GM23338 (cell line): ENCODE data around the gene MYH14. TPM values are rescaled to one million over a fixed set of nuclear protein-coding genes. Genes with fewer than 3 reads are reported as not detected.

Experiments
- ATAC-seq: fragments of 200-7000 bp; cut with Tn5 transposase; 3 replicates; pipeline ENCODE4 v1.9.1; 2020
- DNase-seq: peaks from one replicate; pipeline ENCODE4 v3.0.0-alpha.2; 2015; ENCODE audit warnings: low spot score
- H2AFZ ChIP-seq: fragments of 200-600 bp; sonication (generic); 2 replicates; pipeline ENCODE4 v1.8.0; 2016; ENCODE audit warnings: antibody characterized with exemption, mild to moderate bottlenecking, moderate library complexity
- H3F3A ChIP-seq: fragments of 200-600 bp; sonication (generic); replicated peaks from 2 replicates; pipeline ENCODE4 v1.8.0; 2017; ENCODE audit warnings: antibody characterized with exemption, mixed run types, low read depth
- H3K27ac ChIP-seq: fragments of 200-600 bp; sonication (generic); 2 replicates; pipeline ENCODE4 v1.6.1; 2016; ENCODE audit warnings: low read depth
- H3K27me3 ChIP-seq: fragments of 200-600 bp; sonication (generic); 2 replicates; pipeline ENCODE4 v1.8.0; 2016; ENCODE audit warnings: mild to moderate bottlenecking, mixed run types, moderate library complexity; ENCODE audit not compliant: insufficient read depth
- H3K36me3 ChIP-seq: fragments of 200-600 bp; sonication (generic); 2 replicates; pipeline ENCODE4 v1.8.0; 2016; ENCODE audit warnings: mild to moderate bottlenecking; ENCODE audit not compliant: insufficient read depth
- H3K4me1 ChIP-seq: fragments of 200-600 bp; sonication (generic); 2 replicates; pipeline ENCODE4 v1.8.0; 2016; ENCODE audit warnings: mild to moderate bottlenecking, moderate library complexity; ENCODE audit not compliant: insufficient read depth
- H3K4me2 ChIP-seq: fragments of 200-600 bp; sonication (generic); 2 replicates; pipeline ENCODE4 v1.7.1; 2017; ENCODE audit warnings: mixed run types
- H3K4me3 ChIP-seq: fragments of 200-600 bp; sonication (generic); 2 replicates; pipeline ENCODE4 v1.6.1; 2016; ENCODE audit warnings: mixed run types
- H3K79me2 ChIP-seq: fragments of 200-600 bp; sonication (generic); replicated peaks from 2 replicates; pipeline ENCODE4 v1.8.0; 2017; ENCODE audit warnings: mild to moderate bottlenecking; ENCODE audit not compliant: insufficient read depth
- H3K9me2 ChIP-seq: fragments of 200-600 bp; sonication (generic); 2 replicates; pipeline ENCODE4 v1.8.0; 2017; ENCODE audit not compliant: insufficient read depth
- H4K20me1 ChIP-seq: fragments of 200-600 bp; sonication (generic); replicated peaks from 2 replicates; pipeline ENCODE4 v1.8.0; 2017; ENCODE audit warnings: mild to moderate bottlenecking; ENCODE audit not compliant: insufficient read depth
- H3K27ac Mint-ChIP-seq: 2 replicates; pipeline ENCODE4 v1.8.0; 2020; ENCODE audit warnings: inconsistent platforms, mild to moderate bottlenecking, moderate library complexity, mixed read lengths
- H3K27me3 Mint-ChIP-seq: 3 replicates; pipeline ENCODE4 v1.8.0; 2022; ENCODE audit warnings: low read depth, mild to moderate bottlenecking, moderate library complexity, mixed read lengths, inconsistent platforms; ENCODE audit not compliant: insufficient read depth, poor library complexity
- H3K36me3 Mint-ChIP-seq: 3 replicates; pipeline ENCODE4 v1.8.0; 2021; ENCODE audit warnings: low read depth, mild to moderate bottlenecking, inconsistent platforms, moderate library complexity, mixed read lengths
- H3K4me1 Mint-ChIP-seq: 3 replicates; pipeline ENCODE4 v1.8.0; 2020; ENCODE audit warnings: mild to moderate bottlenecking, inconsistent platforms, mixed read lengths
- H3K4me3 Mint-ChIP-seq: 3 replicates; pipeline ENCODE4 v1.8.0; 2021; ENCODE audit warnings: moderate library complexity, mild to moderate bottlenecking, inconsistent platforms, mixed read lengths
- H3K9me3 Mint-ChIP-seq: 3 replicates; pipeline ENCODE4 v1.8.0; 2020; ENCODE audit warnings: moderate library complexity, mild to moderate bottlenecking, inconsistent platforms, mixed read lengths
- EZH2 ChIP-seq: fragments of 200-600 bp; sonication (generic); IDR thresholded peaks from one replicate; pipeline ENCODE4 v1.8.0; 2017; ENCODE audit warnings: antibody characterized with exemption, mild to moderate bottlenecking, low read depth; ENCODE audit not compliant: unreplicated experiment
- NANOG ChIP-seq: IDR thresholded peaks from 2 replicates; pipeline ENCODE4 v1.6.1; 2016; ENCODE audit warnings: antibody characterized with exemption, borderline replicate concordance
- STAT1 ChIP-seq: IDR thresholded peaks from one replicate; pipeline ENCODE4 v1.6.1; 2016; ENCODE audit warnings: antibody characterized with exemption; ENCODE audit not compliant: unreplicated experiment
- ZNF331 ChIP-seq: fragments of 250-450 bp; sonication (Bioruptor Pico); IDR thresholded peaks from 2 replicates; pipeline ENCODE4 v1.5.0; 2020; ENCODE audit warnings: low read depth, mild to moderate bottlenecking, moderate library complexity
- polyA plus RNA-seq: library from polyadenylated mRNA; unstranded; fragments of >200 nt; fragmentation: Nextera tagmentation; extraction: Ambion mirVana; gene quantifications from 2 replicates; pipeline ENCODE4 v1.2.1, GENCODE V29; 2016
- total RNA-seq: library from RNA; depleted of rRNA; stranded (reverse); fragments of >200 nt; shearing (Covaris generic); gene quantifications from 2 replicates; pipeline ENCODE4 v1.2.3, GENCODE V29; 2014
- TF ChIP-seq, protein P1 (sequence below): fragments of 250-450 bp; sonication (Bioruptor Pico); IDR thresholded peaks from 2 replicates; pipeline ENCODE4 v1.5.0; 2020; ENCODE audit warnings: mild to moderate bottlenecking, moderate library complexity
- TF ChIP-seq, protein P2 (sequence below), 2 experiments: fragments of 200-600 bp in 1 of 2; sonication (generic) in 1 of 2; conservative IDR thresholded peaks; 2 replicates each; pipeline versions ENCODE4 v1.5.1 to v1.6.1; 2016 to 2017; ENCODE audit warnings: antibody characterized with exemption in 2 of 2, low read depth in 2 of 2, mild to moderate bottlenecking in 2 of 2, moderate library complexity in 1 of 2
- TF ChIP-seq, protein P3 (sequence below): IDR thresholded peaks from 2 replicates; pipeline ENCODE4 v1.6.1; 2016; ENCODE audit warnings: antibody characterized with exemption

Gene MYH14
- total and polyA plus RNA-seq, 2 experiments from 2014 or later = 25.5 to 27.5 TPM

DNA sequence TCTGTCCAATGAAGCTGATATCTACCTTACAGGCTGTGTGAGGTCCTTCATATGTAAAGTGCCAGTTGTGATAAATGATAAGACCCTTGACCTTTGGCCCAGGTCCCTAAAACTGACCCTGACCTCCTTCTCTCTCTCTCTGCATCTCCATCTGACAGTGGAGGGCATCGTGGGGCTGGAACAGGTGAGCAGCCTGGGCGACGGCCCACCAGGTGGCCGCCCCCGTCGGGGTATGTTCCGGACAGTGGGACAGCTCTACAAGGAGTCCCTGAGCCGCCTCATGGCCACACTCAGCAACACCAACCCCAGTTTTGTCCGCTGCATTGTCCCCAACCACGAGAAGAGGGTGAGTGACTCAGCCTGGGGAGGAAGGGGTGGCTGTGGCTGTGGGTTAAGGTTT, 53.7 kb downstream of the MYH14 start (continued):
- TF ChIP-seq, protein P1, sequence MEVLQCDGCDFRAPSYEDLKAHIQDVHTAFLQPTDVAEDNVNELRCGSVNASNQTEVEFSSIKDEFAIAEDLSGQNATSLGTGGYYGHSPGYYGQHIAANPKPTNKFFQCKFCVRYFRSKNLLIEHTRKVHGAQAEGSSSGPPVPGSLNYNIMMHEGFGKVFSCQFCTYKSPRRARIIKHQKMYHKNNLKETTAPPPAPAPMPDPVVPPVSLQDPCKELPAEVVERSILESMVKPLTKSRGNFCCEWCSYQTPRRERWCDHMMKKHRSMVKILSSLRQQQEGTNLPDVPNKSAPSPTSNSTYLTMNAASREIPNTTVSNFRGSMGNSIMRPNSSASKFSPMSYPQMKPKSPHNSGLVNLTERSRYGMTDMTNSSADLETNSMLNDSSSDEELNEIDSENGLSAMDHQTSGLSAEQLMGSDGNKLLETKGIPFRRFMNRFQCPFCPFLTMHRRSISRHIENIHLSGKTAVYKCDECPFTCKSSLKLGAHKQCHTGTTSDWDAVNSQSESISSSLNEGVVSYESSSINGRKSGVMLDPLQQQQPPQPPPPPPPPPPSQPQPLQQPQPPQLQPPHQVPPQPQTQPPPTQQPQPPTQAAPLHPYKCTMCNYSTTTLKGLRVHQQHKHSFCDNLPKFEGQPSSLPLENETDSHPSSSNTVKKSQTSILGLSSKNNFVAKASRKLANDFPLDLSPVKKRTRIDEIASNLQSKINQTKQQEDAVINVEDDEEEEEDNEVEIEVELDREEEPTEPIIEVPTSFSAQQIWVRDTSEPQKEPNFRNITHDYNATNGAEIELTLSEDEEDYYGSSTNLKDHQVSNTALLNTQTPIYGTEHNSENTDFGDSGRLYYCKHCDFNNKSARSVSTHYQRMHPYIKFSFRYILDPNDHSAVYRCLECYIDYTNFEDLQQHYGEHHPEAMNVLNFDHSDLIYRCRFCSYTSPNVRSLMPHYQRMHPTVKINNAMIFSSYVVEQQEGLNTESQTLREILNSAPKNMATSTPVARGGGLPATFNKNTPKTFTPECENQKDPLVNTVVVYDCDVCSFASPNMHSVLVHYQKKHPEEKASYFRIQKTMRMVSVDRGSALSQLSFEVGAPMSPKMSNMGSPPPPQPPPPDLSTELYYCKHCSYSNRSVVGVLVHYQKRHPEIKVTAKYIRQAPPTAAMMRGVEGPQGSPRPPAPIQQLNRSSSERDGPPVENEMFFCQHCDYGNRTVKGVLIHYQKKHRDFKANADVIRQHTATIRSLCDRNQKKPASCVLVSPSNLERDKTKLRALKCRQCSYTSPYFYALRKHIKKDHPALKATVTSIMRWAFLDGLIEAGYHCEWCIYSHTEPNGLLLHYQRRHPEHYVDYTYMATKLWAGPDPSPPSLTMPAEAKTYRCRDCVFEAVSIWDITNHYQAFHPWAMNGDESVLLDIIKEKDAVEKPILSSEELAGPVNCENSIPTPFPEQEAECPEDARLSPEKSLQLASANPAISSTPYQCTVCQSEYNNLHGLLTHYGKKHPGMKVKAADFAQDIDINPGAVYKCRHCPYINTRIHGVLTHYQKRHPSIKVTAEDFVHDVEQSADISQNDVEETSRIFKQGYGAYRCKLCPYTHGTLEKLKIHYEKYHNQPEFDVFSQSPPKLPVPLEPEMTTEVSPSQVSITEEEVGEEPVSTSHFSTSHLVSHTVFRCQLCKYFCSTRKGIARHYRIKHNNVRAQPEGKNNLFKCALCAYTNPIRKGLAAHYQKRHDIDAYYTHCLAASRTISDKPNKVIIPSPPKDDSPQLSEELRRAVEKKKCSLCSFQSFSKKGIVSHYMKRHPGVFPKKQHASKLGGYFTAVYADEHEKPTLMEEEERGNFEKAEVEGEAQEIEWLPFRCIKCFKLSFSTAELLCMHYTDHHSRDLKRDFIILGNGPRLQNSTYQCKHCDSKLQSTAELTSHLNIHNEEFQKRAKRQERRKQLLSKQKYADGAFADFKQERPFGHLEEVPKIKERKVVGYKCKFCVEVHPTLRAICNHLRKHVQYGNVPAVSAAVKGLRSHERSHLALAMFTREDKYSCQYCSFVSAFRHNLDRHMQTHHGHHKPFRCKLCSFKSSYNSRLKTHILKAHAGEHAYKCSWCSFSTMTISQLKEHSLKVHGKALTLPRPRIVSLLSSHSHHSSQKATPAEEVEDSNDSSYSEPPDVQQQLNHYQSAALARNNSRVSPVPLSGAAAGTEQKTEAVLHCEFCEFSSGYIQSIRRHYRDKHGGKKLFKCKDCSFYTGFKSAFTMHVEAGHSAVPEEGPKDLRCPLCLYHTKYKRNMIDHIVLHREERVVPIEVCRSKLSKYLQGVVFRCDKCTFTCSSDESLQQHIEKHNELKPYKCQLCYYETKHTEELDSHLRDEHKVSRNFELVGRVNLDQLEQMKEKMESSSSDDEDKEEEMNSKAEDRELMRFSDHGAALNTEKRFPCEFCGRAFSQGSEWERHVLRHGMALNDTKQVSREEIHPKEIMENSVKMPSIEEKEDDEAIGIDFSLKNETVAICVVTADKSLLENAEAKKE = no peak
- TF ChIP-seq ZNF331 (CRISPR knock-in tag) = no peak

DNA sequence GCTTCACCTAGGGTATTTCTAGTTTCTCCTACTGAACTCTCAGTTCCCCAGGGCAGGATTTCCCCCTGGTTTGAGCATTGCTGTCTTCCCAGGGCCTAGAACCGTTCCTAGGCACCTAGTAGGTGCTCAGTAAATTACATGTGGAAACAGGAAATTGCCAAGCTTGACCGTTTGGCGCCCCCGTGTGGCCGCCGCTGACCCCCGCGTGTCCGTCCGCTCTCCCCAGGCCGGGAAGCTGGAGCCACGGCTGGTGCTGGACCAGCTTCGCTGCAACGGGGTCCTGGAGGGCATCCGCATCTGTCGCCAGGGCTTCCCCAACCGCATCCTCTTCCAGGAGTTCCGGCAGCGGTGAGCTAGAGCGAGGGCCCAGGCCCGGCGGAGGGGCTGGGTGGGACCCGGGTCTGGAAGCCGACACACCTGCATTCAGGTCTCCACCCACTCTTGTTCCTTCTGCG, 55.5 kb downstream of the MYH14 start:
- Histone ChIP-seq H3K4me3 (no peak overlapping the region), H3F3A (no peaks in the 10 kb centered on the region), H3K4me2 (no peak overlapping the region), H3K9me2 (no peaks in the 10 kb centered on the region), H3K4me1 (no peaks in the 10 kb centered on the region), H3K27me3 (no peaks in the 10 kb centered on the region), H3K27ac (no peak overlapping the region), H3K36me3 (no peaks in the 10 kb centered on the region), H4K20me1 (no peaks in the 10 kb centered on the region), H3K79me2 (no peaks in the 10 kb centered on the region), H2AFZ (no peak overlapping the region)
- H3K4me3 Mint-ChIP-seq = no peak overlapping the region
- H3K36me3 Mint-ChIP-seq = peaks cover 42% of the 10 kb centered on the region
- H3K9me3 Mint-ChIP-seq = peaks cover 95% of the 10 kb centered on the region
- DNase-seq = peak; percentile 84
- no peak overlapping the region for H3K27ac Mint-ChIP-seq
- no peak for TF ChIP-seq NANOG
- TF ChIP-seq, protein P2, sequence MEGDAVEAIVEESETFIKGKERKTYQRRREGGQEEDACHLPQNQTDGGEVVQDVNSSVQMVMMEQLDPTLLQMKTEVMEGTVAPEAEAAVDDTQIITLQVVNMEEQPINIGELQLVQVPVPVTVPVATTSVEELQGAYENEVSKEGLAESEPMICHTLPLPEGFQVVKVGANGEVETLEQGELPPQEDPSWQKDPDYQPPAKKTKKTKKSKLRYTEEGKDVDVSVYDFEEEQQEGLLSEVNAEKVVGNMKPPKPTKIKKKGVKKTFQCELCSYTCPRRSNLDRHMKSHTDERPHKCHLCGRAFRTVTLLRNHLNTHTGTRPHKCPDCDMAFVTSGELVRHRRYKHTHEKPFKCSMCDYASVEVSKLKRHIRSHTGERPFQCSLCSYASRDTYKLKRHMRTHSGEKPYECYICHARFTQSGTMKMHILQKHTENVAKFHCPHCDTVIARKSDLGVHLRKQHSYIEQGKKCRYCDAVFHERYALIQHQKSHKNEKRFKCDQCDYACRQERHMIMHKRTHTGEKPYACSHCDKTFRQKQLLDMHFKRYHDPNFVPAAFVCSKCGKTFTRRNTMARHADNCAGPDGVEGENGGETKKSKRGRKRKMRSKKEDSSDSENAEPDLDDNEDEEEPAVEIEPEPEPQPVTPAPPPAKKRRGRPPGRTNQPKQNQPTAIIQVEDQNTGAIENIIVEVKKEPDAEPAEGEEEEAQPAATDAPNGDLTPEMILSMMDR (conservative IDR thresholded peaks at IDR 0.05; ENCODE audit: low read depth in 2 of 2) = peak; percentile 90 to 93
- TF ChIP-seq EZH2 = no peak
- TF ChIP-seq STAT1 = no peak
- TF ChIP-seq, protein P3, sequence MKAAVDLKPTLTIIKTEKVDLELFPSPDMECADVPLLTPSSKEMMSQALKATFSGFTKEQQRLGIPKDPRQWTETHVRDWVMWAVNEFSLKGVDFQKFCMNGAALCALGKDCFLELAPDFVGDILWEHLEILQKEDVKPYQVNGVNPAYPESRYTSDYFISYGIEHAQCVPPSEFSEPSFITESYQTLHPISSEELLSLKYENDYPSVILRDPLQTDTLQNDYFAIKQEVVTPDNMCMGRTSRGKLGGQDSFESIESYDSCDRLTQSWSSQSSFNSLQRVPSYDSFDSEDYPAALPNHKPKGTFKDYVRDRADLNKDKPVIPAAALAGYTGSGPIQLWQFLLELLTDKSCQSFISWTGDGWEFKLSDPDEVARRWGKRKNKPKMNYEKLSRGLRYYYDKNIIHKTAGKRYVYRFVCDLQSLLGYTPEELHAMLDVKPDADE = 0 out of 2 replicates have a peak, but pooled peaks have one; percentile 26
- no peaks in the 10 kb centered on the region for H3K4me1 Mint-ChIP-seq
- ATAC-seq = no peak
- H3K27me3 Mint-ChIP-seq = peaks cover 6% of the 10 kb centered on the region
